H1 (cell line): ENCODE results near the gene SFRP5. TPM values are rescaled to one million over a fixed set of nuclear protein-coding genes. Genes with fewer than 3 reads are reported as not detected.

Experiments
- CTCF ChIA-PET: fragments of 300-600 bp; sonication (Branson Sonifier 250); formaldehyde crosslinking; loops from one replicate; lab custom pipeline; 2021; ENCODE audit not compliant: partially characterized antibody; lab: Charles Lee
- POLR2A ChIA-PET: fragments of 300-600 bp; sonication (Branson Sonifier 250); formaldehyde crosslinking; loops from one replicate; lab custom pipeline; 2021; ENCODE audit warnings: inconsistent platforms; ENCODE audit not compliant: partially characterized antibody; lab: Charles Lee
- DNase-seq, 2 experiments: peaks; one replicate each; pipeline versions ENCODE4 v3.0.0 to v3.0.0-alpha.2; 2010 to 2022; ENCODE audit warnings: low spot score in 2 of 2, low read depth in 1 of 2, mixed read lengths in 1 of 2
- FAIRE-seq: peaks from 2 replicates; lab custom pipeline; 2011; peaks lifted over from hg19 to GRCh38; lab: Jason Lieb, UNC
- H2AFZ ChIP-seq: 2 replicates; pipeline ENCODE4 v1.8.1; 2012; ENCODE audit warnings: low read length, inconsistent platforms
- H2AK5ac ChIP-seq: 2 replicates; pipeline ENCODE4 v1.6.1; 2013; ENCODE audit warnings: low read depth, low read length
- H2BK120ac ChIP-seq: replicated peaks from 2 replicates; pipeline ENCODE3; 2013; ENCODE audit warnings: low read depth, low read length, inconsistent platforms
- H2BK12ac ChIP-seq: 2 replicates; pipeline ENCODE4 v1.6.1; 2013; ENCODE audit warnings: low read depth, low read length
- H2BK15ac ChIP-seq: 2 replicates; pipeline ENCODE4 v1.6.1; 2013; ENCODE audit warnings: low read length
- H2BK20ac ChIP-seq: 2 replicates; pipeline ENCODE4 v1.6.1; 2013; ENCODE audit warnings: low read length
- H2BK5ac ChIP-seq: 2 replicates; pipeline ENCODE4 v1.6.1; 2013; ENCODE audit warnings: low read depth, low read length
- H3K14ac ChIP-seq: 2 replicates; pipeline ENCODE4 v1.6.1; 2013; ENCODE audit warnings: inconsistent platforms; ENCODE audit not compliant: insufficient read length
- H3K18ac ChIP-seq: 2 replicates; pipeline ENCODE4 v1.6.1; 2013; ENCODE audit warnings: low read length; ENCODE audit errors: extremely low read depth
- H3K23ac ChIP-seq: 2 replicates; pipeline ENCODE4 v1.6.1; 2013; ENCODE audit warnings: inconsistent platforms; ENCODE audit not compliant: insufficient read length
- H3K23me2 ChIP-seq: 2 replicates; pipeline ENCODE4 v1.6.1; 2013; ENCODE audit warnings: low read depth, low read length
- H3K27ac ChIP-seq: 2 replicates; pipeline ENCODE4 v1.6.1; 2011; ENCODE audit warnings: low read depth, low read length, inconsistent platforms
- H3K27me3 ChIP-seq, 4 experiments: replicated peaks in 1 of 4; 1 replicate in 1 of 4; 2 replicates in 3 of 4; pipeline versions ENCODE4 v1.6.1 to v1.8.1; 2011 to 2013; ENCODE audit warnings: low read length in 3 of 4, mild to moderate bottlenecking in 3 of 4, inconsistent platforms in 2 of 4, mixed read lengths in 2 of 4, moderate library complexity in 1 of 4; ENCODE audit not compliant: control insufficient read depth in 3 of 4, insufficient read depth in 3 of 4; ENCODE audit errors: extremely low read depth in 1 of 4
- H3K36me3 ChIP-seq, 4 experiments: 2 replicates each; pipeline versions ENCODE4 v1.6.1 to v1.8.1; 2011 to 2013; ENCODE audit warnings: mild to moderate bottlenecking in 4 of 4, low read length in 3 of 4, moderate library complexity in 2 of 4, control low read depth in 1 of 4, inconsistent platforms in 1 of 4; ENCODE audit not compliant: insufficient read depth in 4 of 4, control insufficient read depth in 2 of 4
- H3K4ac ChIP-seq: replicated peaks from 2 replicates; pipeline ENCODE3; 2013; ENCODE audit warnings: low read length, low read depth, mixed read lengths, inconsistent platforms; ENCODE audit not compliant: insufficient read length
- H3K4me1 ChIP-seq, 4 experiments: replicated peaks in 1 of 4; 1 replicate in 1 of 4; 2 replicates in 3 of 4; pipeline versions ENCODE4 v1.6.1 to v1.8.1; 2011 to 2013; ENCODE audit warnings: low read length in 3 of 4, inconsistent platforms in 2 of 4, mixed read lengths in 1 of 4; ENCODE audit not compliant: insufficient read depth in 4 of 4, control insufficient read depth in 3 of 4
- H3K4me2 ChIP-seq, 2 experiments: 2 replicates each; pipeline versions ENCODE4 v1.6.1 to v1.8.1; 2011 to 2013; ENCODE audit warnings: low read depth in 2 of 2, low read length in 2 of 2, control low read depth in 1 of 2, inconsistent platforms in 1 of 2, mild to moderate bottlenecking in 1 of 2; ENCODE audit not compliant: insufficient read depth in 1 of 2
- H3K4me3 ChIP-seq, 4 experiments: fragments of 200-600, 300-600 bp in 1 of 4; sonication (generic), shearing (Covaris generic), sonication (Bioruptor Twin) in 1 of 4; 2 replicates each; pipeline versions ENCODE4 v1.5.1 to v1.8.1; 2011 to 2016; ENCODE audit warnings: low read length in 4 of 4, low read depth in 3 of 4, control low read depth in 2 of 4, inconsistent platforms in 2 of 4, mild to moderate bottlenecking in 2 of 4, mixed read lengths in 1 of 4, moderate library complexity in 1 of 4; ENCODE audit not compliant: insufficient read depth in 2 of 4; ENCODE audit errors: extremely low read depth in 1 of 4
- H3K56ac ChIP-seq: replicated peaks from 2 replicates; pipeline ENCODE3; 2013; ENCODE audit warnings: low read depth, mild to moderate bottlenecking, mixed read lengths, low read length, inconsistent platforms; ENCODE audit not compliant: insufficient read length
- H3K79me1 ChIP-seq: 2 replicates; pipeline ENCODE4 v1.6.1; 2013; ENCODE audit warnings: low read depth, low read length, control low read depth
- H3K79me2 ChIP-seq, 2 experiments: 2 replicates each; pipeline versions ENCODE4 v1.6.1 to v1.8.1; 2012 to 2013; ENCODE audit warnings: low read length in 2 of 2, mild to moderate bottlenecking in 2 of 2, inconsistent platforms in 1 of 2; ENCODE audit not compliant: insufficient read depth in 2 of 2, control insufficient read depth in 1 of 2
- H3K9ac ChIP-seq, 4 experiments: replicated peaks in 1 of 4; 1 replicate in 1 of 4; 2 replicates in 3 of 4; pipeline versions ENCODE4 v1.6.1 to v1.8.1; 2011 to 2013; ENCODE audit warnings: low read depth in 3 of 4, low read length in 3 of 4, control low read depth in 2 of 4, mild to moderate bottlenecking in 2 of 4, moderate library complexity in 2 of 4, inconsistent platforms in 1 of 4; ENCODE audit errors: extremely low read depth in 1 of 4
- H3K9me3 ChIP-seq, 2 experiments: 2 replicates each; pipeline versions ENCODE4 v1.6.1 to v1.8.1; 2012 to 2013; ENCODE audit warnings: mild to moderate bottlenecking in 2 of 2, moderate library complexity in 2 of 2, control low read depth in 1 of 2, inconsistent platforms in 1 of 2, low read depth in 1 of 2, low read length in 1 of 2, mixed read lengths in 1 of 2; ENCODE audit not compliant: insufficient read depth in 2 of 2
- H4K20me1 ChIP-seq, 2 experiments: replicated peaks in 1 of 2; 2 replicates each; pipeline versions ENCODE3 to v1.8.1; 2011 to 2013; ENCODE audit warnings: inconsistent platforms in 2 of 2, low read length in 2 of 2, mild to moderate bottlenecking in 1 of 2; ENCODE audit not compliant: insufficient read depth in 2 of 2, control insufficient read depth in 1 of 2
- H4K5ac ChIP-seq: 2 replicates; pipeline ENCODE4 v1.6.1; 2013; ENCODE audit warnings: low read length, low read depth, mixed read lengths, inconsistent platforms; ENCODE audit not compliant: insufficient read length
- H4K8ac ChIP-seq: 2 replicates; pipeline ENCODE4 v1.8.0; 2013; ENCODE audit warnings: mild to moderate bottlenecking, moderate library complexity, low read length, inconsistent platforms; ENCODE audit not compliant: insufficient read depth; ENCODE audit errors: extremely low read depth
- H4K91ac ChIP-seq: replicated peaks from 2 replicates; pipeline ENCODE3; 2013; ENCODE audit warnings: low read length, mixed read lengths, inconsistent platforms; ENCODE audit not compliant: insufficient read length
- CEBPB ChIP-seq: IDR thresholded peaks from 2 replicates; pipeline ENCODE4 v1.6.1; 2012; ENCODE audit warnings: low read depth, low read length
- CTBP2 ChIP-seq: IDR thresholded peaks from 2 replicates; pipeline ENCODE4 v1.7.0; 2011; ENCODE audit warnings: borderline replicate concordance, mild to moderate bottlenecking, moderate library complexity, mixed read lengths, low read length; ENCODE audit not compliant: insufficient read depth, insufficient read length
- EZH2 ChIP-seq: fragments of 200-600 bp; sonication (generic); IDR thresholded peaks from 2 replicates; pipeline ENCODE4 v1.7.1; 2012; ENCODE audit warnings: low read depth, mild to moderate bottlenecking, moderate library complexity, low read length, inconsistent platforms; ENCODE audit not compliant: severe bottlenecking
- HDAC6 ChIP-seq: IDR thresholded peaks from one replicate; pipeline ENCODE4 v1.7.1; 2012; ENCODE audit warnings: low read depth, mild to moderate bottlenecking, inconsistent platforms, low read length, moderate library complexity
- MAFK ChIP-seq: IDR thresholded peaks from 2 replicates; pipeline ENCODE4 v1.6.1; 2012; ENCODE audit warnings: low read depth, mild to moderate bottlenecking, improper control_type of control experiment, low read length
- MAX ChIP-seq: IDR thresholded peaks from 2 replicates; pipeline ENCODE4 v1.6.1; 2012; ENCODE audit warnings: inconsistent platforms
- NANOG ChIP-seq: IDR thresholded peaks from 2 replicates; pipeline ENCODE4 v1.6.1; 2011; ENCODE audit warnings: low read length, low read depth, mild to moderate bottlenecking, inconsistent platforms; ENCODE audit not compliant: insufficient read depth, poor library complexity, severe bottlenecking
- PHF8 ChIP-seq: fragments of 200-600 bp; sonication (generic); conservative IDR thresholded peaks from 2 replicates; pipeline ENCODE4 v1.7.1; 2012; ENCODE audit warnings: low read depth, mild to moderate bottlenecking, inconsistent platforms, low read length, moderate library complexity
- RBBP5 ChIP-seq: IDR thresholded peaks from 2 replicates; pipeline ENCODE4 v1.7.1; 2012; ENCODE audit warnings: low read depth, mild to moderate bottlenecking, inconsistent platforms, low read length, moderate library complexity, borderline replicate concordance
- SIX5 ChIP-seq: IDR thresholded peaks from 2 replicates; pipeline ENCODE4 v1.6.1; 2011; ENCODE audit warnings: mild to moderate bottlenecking, low read depth, low read length
- SP1 ChIP-seq: IDR thresholded peaks from 2 replicates; pipeline ENCODE4 v1.6.1; 2011; ENCODE audit warnings: low read depth, low read length
- SUZ12 ChIP-seq: fragments of 200-600 bp; sonication (generic); IDR thresholded peaks from 2 replicates; pipeline ENCODE4 v1.6.1; 2012; ENCODE audit warnings: mild to moderate bottlenecking, inconsistent platforms, low read length, moderate library complexity, mixed read lengths
- TCF12 ChIP-seq: IDR thresholded peaks from 2 replicates; pipeline ENCODE4 v1.6.1; 2011; ENCODE audit warnings: low read depth, mild to moderate bottlenecking, low read length
- WGBS, 2 experiments: shearing (Covaris generic) in 1 of 2; methylation state at CpG; one replicate each; pipeline versions ENCODE4 v1.1.6 to v1.1.7; 2013 to 2015; ENCODE audit warnings: low lambda C conversion rate in 2 of 2, mixed read lengths in 2 of 2, inconsistent platforms in 1 of 2, low coverage in 1 of 2, missing lambda C conversion rate in 1 of 2; ENCODE audit not compliant: insufficient replicate concordance in 2 of 2, insufficient coverage in 1 of 2, insufficient read length in 1 of 2; ENCODE audit errors: extremely low coverage in 1 of 2, missing lambda C conversion rate in 1 of 2; 5-methylcytosine and 5-hydroxymethylcytosine counted together
- polyA plus RNA-seq, 7 experiments: library from polyadenylated mRNA; depleted of rRNA in 3 of 7; stranded (reverse) in 5 of 7; unstranded in 2 of 7; fragments of >200 nt in 5 of 7; fragments of 200-250 nt in 2 of 7; gene quantifications; 1 replicate in 5 of 7; 2 replicates in 1 of 7; 4 replicates in 1 of 7; pipeline versions ENCODE4 v1.2.1 to v1.2.3, GENCODE V29; 2011 to 2013; ENCODE audit warnings: missing spikeins in 2 of 7, mixed read lengths in 2 of 7
- total RNA-seq: library from RNA; stranded (reverse); fragmentation: NEBNext Ultra II Directional; extraction: Animal tissue kit (Norgen Biotek cat#: 25700); gene quantifications from 2 replicates; pipeline ENCODE4 v1.2.1, GENCODE V29; 2021

Gene SFRP5
- total and polyA plus RNA-seq, 2 of the 8 experiments (the other 6 are each of a cell fraction or from before 2014, with no cell fraction given): 3.9 to 5.9 TPM

- no peaks in the 10 kb centered on the region for H3K23me2 ChIP-seq
- no peak overlapping the region for H3K4me3 ChIP-seq
- H2BK20ac ChIP-seq: no peak overlapping the region
- H3K9me3 ChIP-seq: no peaks in the 10 kb centered on the region
- H3K79me2 ChIP-seq: no peaks in the 10 kb centered on the region
- WGBS, 2 experiments: 92% methylated on average over 5 of the region's 5 CpGs; no CpG with 5 or more reads in 1 of the 2 experiments
- H3K27me3 ChIP-seq: no peaks in the 10 kb centered on the region
- H3K56ac ChIP-seq: no peak overlapping the region
- H3K4me1 ChIP-seq: peaks cover 0 to 13% (median 5%) of the 10 kb centered on the region in 4 experiments; a peak in 6 of 7 replicates
- no peaks in the 10 kb centered on the region for H3K36me3 ChIP-seq
- CTCF ChIA-PET: interaction anchor here (1.2 to 8.8 kb wide), 5 partner anchors 7 to 243 kb away, joined by 3 to 98 read pairs (median 3); no protein-coding TSS in a partner anchor
- no peak overlapping the region for H4K5ac ChIP-seq
- DNase-seq (no peak), FAIRE-seq (no peak)
- H2AK5ac ChIP-seq: no peak overlapping the region
- no peak overlapping the region for H3K4me2 ChIP-seq
- no peak overlapping the region for H3K4ac ChIP-seq
- H2BK15ac ChIP-seq: no peak overlapping the region
- H2BK120ac ChIP-seq: no peak overlapping the region
- no peaks in the 10 kb centered on the region for H3K79me1 ChIP-seq
- no peak overlapping the region for H2AFZ ChIP-seq
- TF ChIP-seq EZH2 (no peak), CTBP2 (no peak), CEBPB (no peak), RBBP5 (no peak), SUZ12 (no peak), SP1 (no peak), PHF8 (no peak), NANOG (no peak), SIX5 (no peak), HDAC6 (no peak), MAFK (no peak), MAX (no peak), TCF12 (no peak)
- no peak overlapping the region for H3K9ac ChIP-seq
- no peaks in the 10 kb centered on the region for H4K20me1 ChIP-seq
- H3K23ac ChIP-seq: no peak overlapping the region
- H3K27ac ChIP-seq: no peak overlapping the region
- no peak overlapping the region for H4K91ac ChIP-seq
- 0 out of 2 replicates have a peak overlapping the region, but pooled peaks have one; percentile 17 for H2BK12ac ChIP-seq
- no peak overlapping the region for H2BK5ac ChIP-seq
- POLR2A ChIA-PET: no interaction called here
- H3K14ac ChIP-seq: no peak overlapping the region
- H4K8ac ChIP-seq: no peak overlapping the region
- no peak overlapping the region for H3K18ac ChIP-seq
These were observed 13.4 kb upstream of the SFRP5 start for GRCh38 chr10:97785231-97785630.
